ENCODE results near the gene GARS1.
A peak's percentile ranks its signal among the peaks of the same experiment; 100 is the strongest.
"Not testable (repeated sequence)": the region's sequence is repeated elsewhere in the genome, so short reads cannot be mapped to it uniquely, and the experiment has no call there.

Gene GARS1

GRCh38 chr7:30630986-30631385 lies 36.3 kb downstream of the GARS1 start:
- no peak for DNase-seq

- no peak for DNase-seq
These were observed 38.5 kb downstream of the GARS1 start for GRCh38 chr7:30633223-30633622.

GRCh38 chr7:30634193-30634626 lies 39.5 kb downstream of the GARS1 start:
- DNase-seq = no peak

GRCh38 chr7:30634634-30635201 lies 40.0 kb downstream of the GARS1 start:
- no peak for DNase-seq

GRCh38 chr7:30635798-30636197 lies 41.1 kb downstream of the GARS1 start:
- peak; percentile 39 for DNase-seq

GRCh38 chr7:30642322-30642721 lies 47.6 kb downstream of the GARS1 start:
- DNase-seq = not testable (repeated sequence)

- no peak for DNase-seq
These were observed 48.1 kb downstream of the GARS1 start for GRCh38 chr7:30642789-30643188.

GRCh38 chr7:30644286-30644955 lies 49.7 kb downstream of the GARS1 start:
- no peak for DNase-seq

- no peak for DNase-seq
These were observed 51.0 kb downstream of the GARS1 start for GRCh38 chr7:30645661-30646060.

GRCh38 chr7:30646154-30646553 lies 51.5 kb downstream of the GARS1 start:
- DNase-seq = no peak

GRCh38 chr7:30647589-30648364 lies 53.1 kb downstream of the GARS1 start:
- DNase-seq = no peak

- DNase-seq = no peak
These were observed 54.3 kb downstream of the GARS1 start for GRCh38 chr7:30648744-30649540.

GRCh38 chr7:30649717-30650420 lies 55.2 kb downstream of the GARS1 start:
- no peak for DNase-seq

GRCh38 chr7:30650421-30650808 lies 55.7 kb downstream of the GARS1 start:
- no peak for DNase-seq

- DNase-seq = no peak
These were observed 57.5 kb downstream of the GARS1 start for GRCh38 chr7:30652132-30652531.

- no peak for DNase-seq
These were observed 58.3 kb downstream of the GARS1 start for GRCh38 chr7:30652698-30653641.

GRCh38 chr7:30654296-30655090 lies 59.8 kb downstream of the GARS1 start:
- DNase-seq = no peak

- DNase-seq = no peak
These were observed 60.7 kb downstream of the GARS1 start for GRCh38 chr7:30655096-30655970.

All from NCI-H510A (cell line).